Neural progenitor cell (in vitro differentiated cells): ENCODE results near the gene MARCHF3.

Experiments used
- EZH2 ChIP-seq: fragments of 200-600 bp; sonication (generic); IDR thresholded peaks from 2 replicates; pipeline ENCODE4 v1.6.1; 2017; ENCODE audit warnings: antibody characterized with exemption, mild to moderate bottlenecking, moderate library complexity
- EZH2phosphoT487 ChIP-seq: fragments of 200-600 bp; sonication (generic); IDR thresholded peaks from 2 replicates; pipeline ENCODE4 v1.6.1; 2017; ENCODE audit warnings: antibody characterized with exemption
- TF ChIP-seq, protein P1 (sequence below): fragments of 200-600 bp; sonication (generic); IDR thresholded peaks from 2 replicates; pipeline ENCODE4 v1.5.1; 2017; ENCODE audit warnings: antibody characterized with exemption, mild to moderate bottlenecking

DNA sequence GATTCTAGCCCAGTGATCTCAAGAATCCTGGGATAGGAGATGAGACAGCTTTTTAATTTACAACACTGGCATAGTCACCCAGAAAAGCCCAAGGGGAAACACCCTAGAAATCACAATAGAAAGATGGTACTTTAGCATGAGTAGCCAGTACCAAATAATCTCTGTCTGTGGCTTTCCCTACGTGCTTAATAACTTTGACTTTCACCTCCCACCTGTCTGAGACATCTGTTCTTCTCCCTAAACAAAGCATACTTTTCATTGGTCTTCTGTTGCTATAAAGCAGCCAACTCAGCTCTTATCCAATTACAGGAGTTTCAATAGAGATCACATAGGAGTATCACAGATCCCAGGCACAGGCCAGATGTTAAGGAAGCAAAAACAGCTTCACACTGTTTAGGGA lies 10.4 kb downstream of the MARCHF3 start:
- TF ChIP-seq, protein P1, sequence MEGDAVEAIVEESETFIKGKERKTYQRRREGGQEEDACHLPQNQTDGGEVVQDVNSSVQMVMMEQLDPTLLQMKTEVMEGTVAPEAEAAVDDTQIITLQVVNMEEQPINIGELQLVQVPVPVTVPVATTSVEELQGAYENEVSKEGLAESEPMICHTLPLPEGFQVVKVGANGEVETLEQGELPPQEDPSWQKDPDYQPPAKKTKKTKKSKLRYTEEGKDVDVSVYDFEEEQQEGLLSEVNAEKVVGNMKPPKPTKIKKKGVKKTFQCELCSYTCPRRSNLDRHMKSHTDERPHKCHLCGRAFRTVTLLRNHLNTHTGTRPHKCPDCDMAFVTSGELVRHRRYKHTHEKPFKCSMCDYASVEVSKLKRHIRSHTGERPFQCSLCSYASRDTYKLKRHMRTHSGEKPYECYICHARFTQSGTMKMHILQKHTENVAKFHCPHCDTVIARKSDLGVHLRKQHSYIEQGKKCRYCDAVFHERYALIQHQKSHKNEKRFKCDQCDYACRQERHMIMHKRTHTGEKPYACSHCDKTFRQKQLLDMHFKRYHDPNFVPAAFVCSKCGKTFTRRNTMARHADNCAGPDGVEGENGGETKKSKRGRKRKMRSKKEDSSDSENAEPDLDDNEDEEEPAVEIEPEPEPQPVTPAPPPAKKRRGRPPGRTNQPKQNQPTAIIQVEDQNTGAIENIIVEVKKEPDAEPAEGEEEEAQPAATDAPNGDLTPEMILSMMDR, result no peak
- TF ChIP-seq EZH2, result no peak
- no peak for TF ChIP-seq EZH2phosphoT487
